HG03469 (cell line): Measurements from ENCODE around the gene CYYR1.

Source experiments
- ATAC-seq: cut with Tn5 transposase; IDR thresholded peaks from one replicate; pipeline ENCODE4 v1.9.1; 2021; ENCODE audit warnings: mild to moderate bottlenecking, moderate library complexity, moderate number of reproducible peaks; ENCODE audit not compliant: unreplicated experiment

CYYR1 gene

GRCh38 chr21:26554365-26554764 is 18.7 kb downstream of the CYYR1 start:
- ATAC-seq: no peak

GRCh38 chr21:26553898-26554297 is 19.2 kb downstream of the CYYR1 start:
- no peak for ATAC-seq

- ATAC-seq: no peak
These were observed 22.8 kb downstream of the CYYR1 start for GRCh38 chr21:26550326-26550725.

- ATAC-seq: no peak
These were observed 26.5 kb downstream of the CYYR1 start for GRCh38 chr21:26546446-26547097.

GRCh38 chr21:26544201-26544775 is 28.8 kb downstream of the CYYR1 start:
- no peak for ATAC-seq

DNA sequence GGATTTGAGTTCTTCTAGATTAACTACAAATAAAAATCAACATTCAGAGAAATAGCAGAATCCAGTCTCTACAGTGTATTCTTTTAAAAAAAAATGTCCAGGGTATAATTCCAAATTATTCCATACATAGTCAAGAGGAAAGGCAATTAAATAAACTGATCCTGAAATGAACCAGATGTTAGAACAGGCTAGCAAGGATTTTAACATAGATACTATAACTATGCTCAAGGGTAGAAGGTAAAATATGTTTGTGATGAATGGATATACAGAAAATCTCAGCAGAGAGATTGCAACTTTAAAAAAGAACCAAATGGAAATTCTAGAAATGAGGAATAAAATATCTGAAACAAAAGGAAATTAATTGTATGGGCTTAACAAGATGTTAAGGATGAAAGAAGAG is 32.4 kb downstream of the CYYR1 start:
- ATAC-seq: no peak

DNA sequence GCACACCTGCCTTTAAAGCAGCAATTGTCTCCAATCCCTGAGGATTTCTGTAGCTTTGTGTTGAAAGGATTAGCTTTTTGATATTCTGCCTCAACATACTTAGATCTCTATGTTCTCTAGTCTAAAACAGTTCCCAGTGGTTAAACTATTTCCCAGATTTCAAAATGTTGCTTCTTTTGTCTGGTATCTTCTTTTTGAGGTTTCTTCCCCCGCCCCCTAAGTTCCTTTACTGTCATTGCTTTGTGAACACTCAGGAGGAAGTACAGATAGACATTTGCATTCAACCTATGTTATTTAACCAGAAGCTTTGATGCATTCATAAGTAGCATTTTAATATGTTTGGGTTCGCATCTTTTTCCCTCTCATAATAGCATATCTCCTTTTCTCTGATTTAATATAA is 33.5 kb downstream of the CYYR1 start:
- no peak for ATAC-seq

DNA sequence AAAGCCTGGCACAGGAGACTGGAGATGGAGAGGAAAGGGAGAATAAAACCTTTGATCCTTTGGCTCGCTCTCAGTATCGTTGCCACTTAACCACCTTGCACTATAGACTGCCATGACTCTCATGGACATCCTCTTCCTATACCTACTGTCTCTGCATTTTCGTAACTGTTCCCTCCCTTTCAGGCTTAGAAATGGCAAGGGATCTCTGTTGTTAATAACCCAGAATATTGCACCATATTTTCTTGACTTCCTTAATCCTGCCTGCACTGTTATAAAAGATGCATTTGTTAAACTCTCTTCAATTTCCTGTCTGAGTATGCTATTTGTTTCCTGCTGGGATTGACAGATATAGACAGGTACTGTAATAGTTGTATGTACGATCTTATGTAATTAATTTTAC is 38.6 kb downstream of the CYYR1 start:
- ATAC-seq: no peak

DNA sequence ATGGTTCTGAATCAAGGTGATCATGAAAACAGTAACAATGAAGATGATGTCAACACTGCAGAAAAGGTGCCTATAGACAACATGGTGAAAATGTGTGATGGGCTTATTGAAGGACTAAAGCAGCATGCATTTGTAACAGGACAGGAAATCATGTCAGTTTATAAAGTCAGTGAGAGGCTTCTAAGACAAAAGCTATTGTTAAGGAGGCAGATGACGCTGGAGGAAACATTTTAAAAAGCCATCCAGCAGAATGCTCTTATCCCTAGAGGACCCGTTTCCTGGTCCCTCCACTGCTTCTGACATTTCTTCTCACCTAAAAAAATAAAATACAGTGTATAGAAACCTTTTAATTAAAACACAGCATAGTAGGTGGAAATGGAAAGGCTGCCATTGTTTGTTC is 40.9 kb downstream of the CYYR1 start:
- no peak for ATAC-seq

DNA sequence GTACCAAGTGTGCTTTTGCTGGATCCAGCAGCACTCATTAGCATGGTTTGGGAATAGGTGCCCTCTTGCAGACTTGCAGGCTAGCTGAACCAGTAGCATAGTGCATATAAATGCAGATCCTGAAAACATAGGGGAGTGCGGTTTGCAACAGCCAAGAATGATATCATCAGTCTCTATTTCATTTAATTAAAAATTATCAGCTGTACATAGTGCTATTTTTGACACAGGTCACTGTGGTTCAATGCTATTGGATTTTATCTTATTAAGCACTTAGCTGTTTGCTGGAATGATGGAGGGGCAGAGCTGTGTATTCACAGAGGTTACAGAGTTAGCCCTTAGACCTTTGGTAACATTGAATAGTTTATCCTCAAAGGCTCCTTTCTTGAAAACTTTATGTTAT is 43.6 kb downstream of the CYYR1 start:
- no peak for ATAC-seq

GRCh38 chr21:26528882-26529281 is 44.2 kb downstream of the CYYR1 start:
- no peak for ATAC-seq

- no peak for ATAC-seq
These were observed 50.4 kb downstream of the CYYR1 start for GRCh38 chr21:26522704-26523103.

GRCh38 chr21:26519142-26519541 is 53.9 kb downstream of the CYYR1 start:
- ATAC-seq: no peak

DNA sequence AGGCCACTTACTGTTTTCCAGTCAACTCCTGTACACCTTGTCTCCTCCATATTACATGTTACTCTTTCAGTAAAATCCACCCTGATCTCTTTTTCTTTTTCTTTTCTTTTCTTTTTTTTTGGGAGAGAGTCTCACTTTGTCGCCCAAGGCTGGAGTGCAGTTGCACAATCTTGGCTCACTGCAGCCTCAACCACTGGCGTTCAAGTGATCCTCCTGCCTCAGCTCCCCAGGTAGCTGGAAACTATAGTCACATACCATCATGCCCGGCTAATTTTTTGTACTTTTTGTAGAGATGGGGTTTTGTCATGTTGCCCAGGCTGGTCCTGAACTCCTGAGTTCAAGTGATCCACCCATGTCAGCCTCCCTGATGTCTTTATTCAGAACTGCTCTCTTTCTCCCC is 57.8 kb downstream of the CYYR1 start:
- ATAC-seq: no peak

- no peak for ATAC-seq
These were observed 59.9 kb downstream of the CYYR1 start for GRCh38 chr21:26513212-26513611.

GRCh38 chr21:26512664-26513063 is 60.4 kb downstream of the CYYR1 start:
- ATAC-seq: no peak

DNA sequence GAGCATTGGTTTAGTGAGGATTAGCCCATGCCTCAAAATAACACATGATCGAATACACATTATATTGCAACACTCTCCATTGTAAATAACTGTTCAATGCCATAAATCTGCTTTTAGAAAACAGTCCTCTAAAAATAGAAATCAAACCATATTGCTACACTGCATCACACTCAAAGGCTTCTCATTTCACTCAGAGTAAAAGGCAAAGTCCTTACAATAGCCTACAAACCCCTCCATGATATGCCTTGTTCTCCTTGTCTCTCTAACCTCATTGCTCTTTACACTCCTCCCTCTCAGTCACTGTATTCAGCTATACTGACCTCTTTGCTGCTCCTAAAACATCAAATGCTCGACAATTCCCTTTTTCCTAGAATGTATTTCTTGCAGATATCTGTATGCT is 64.2 kb downstream of the CYYR1 start:
- ATAC-seq: no peak

DNA sequence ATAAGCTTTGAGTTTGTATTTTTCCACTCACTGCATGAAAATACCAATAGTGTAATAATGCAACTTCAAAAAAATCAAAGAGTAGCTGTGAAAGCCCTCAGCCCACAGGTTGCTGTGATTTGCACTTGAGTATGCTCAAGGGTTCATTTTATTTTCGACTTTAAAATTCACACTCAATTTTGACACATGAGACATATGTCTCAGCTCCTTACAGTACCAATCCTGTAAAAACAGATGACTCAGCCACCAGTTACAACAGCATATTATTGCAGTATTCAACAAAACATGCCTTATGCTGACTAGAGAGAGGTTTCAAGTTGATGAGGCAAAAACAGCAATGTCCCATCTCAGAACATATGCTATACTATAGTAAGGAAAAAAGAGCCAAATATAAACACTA is 66.1 kb downstream of the CYYR1 start:
- no peak for ATAC-seq

DNA sequence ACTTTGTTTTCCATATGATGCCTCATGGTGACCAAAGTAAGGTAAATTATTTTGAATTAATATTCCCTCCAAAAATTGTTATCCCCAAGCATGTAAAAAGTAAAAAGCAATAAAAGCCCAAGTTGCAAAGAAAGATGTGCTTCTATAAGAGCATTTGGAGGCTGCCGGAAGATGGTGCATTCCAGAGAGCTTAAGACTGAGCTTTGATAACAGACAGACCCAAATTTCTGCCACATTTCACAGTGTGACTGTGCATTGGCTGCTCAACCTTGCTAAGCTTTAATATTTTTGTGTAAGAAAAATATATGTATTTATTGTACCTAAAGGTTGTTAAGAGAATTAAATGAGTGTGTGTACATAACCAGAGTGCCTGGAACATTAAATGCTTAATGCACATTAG is 67.9 kb downstream of the CYYR1 start:
- no peak for ATAC-seq

DNA sequence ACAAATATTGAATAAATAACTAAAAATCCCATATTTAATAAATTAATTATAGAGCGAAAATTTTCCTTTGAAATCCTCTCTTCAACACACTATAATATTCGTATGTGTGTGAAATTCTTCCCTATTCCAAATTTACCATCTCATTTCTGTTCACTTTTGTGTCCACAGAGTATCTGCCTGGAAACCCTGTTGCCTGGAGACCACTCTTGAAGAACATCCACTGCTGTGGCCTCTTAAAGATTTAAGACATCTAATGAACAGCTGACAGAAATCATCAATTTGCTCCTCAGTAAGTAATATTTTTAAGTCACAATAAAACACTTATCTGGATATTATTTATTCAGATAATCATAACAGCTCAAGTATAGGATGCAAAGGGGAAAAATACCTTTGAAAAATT is 69.7 kb downstream of the CYYR1 start:
- ATAC-seq: no peak

DNA sequence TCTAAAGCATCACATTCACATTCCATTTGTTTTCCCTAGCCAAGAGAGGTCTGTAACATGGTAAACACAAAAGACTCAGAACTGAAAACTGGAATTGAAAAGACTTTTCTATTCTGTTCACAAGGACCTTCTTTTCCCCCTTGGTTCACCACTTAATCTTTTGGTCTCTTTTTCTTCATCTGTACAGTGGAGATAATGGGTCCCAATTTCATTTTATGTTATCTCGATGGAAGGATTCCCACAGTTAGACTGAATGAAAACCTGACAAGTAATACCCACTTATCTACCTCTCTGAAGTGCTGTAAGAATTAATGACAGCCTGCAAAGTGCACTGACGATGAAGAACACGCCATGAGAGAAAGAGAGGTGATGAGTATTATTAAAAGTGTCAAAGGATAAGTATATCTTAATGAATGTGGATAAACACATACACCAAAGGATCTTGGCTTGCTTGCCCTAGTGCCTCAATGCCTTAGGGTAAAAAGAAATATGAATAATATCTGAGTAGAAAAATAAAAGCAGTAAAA is 71.5 kb downstream of the CYYR1 start:
- no peak for ATAC-seq

DNA sequence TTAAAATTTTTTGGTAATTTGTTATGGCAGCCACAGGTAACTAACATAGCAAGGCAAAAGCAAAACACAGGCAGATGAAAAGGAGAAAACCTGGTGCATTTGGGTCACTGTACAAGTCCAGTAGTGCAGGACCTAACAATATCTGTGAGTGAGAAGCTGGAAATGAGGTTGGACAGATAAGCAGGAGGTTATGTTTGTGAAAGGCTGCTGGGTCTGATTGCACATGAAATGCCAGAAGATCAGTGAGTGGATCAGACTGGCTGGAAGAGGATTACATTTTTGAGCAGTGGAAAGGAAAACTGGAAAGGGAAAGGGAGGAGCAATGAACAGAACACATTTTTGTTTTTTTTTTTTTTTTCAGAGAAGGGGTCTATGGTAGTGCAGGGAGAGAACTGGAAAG is 73.6 kb downstream of the CYYR1 start:
- ATAC-seq: no peak
